Body of pancreas (tissue), 4 donors: ENCODE data around the gene APOA4. TPM values are rescaled to one million over a fixed set of nuclear protein-coding genes. Genes with fewer than 3 reads are reported as not detected.

Source experiments
- ATAC-seq: fragments of 150-250 bp; one replicate; pipeline ENCODE4 v1.9.1; 2016
- DNase-seq, 4 donors: peaks; one replicate each; pipeline ENCODE4 v3.0.0-alpha.2; 2019
- H3K27ac ChIP-seq, 4 donors: fragments of 200-600 bp; sonication (generic); 1 replicate in 3 of 4; 2 replicates in 1 of 4; pipeline versions ENCODE4 v1.5.1 to v1.6.1; 2016 to 2019; ENCODE audit warnings: mild to moderate bottlenecking in 1 of 4, mixed read lengths in 1 of 4, moderate library complexity in 1 of 4
- H3K27me3 ChIP-seq, 2 donors: fragments of 200-600 bp; sonication (generic); one replicate each; pipeline ENCODE4 v1.6.0; 2016; ENCODE audit warnings: mild to moderate bottlenecking in 1 of 2
- H3K36me3 ChIP-seq, 2 donors: fragments of 200-600 bp; sonication (generic); replicated peaks in 1 of 2; 2 replicates each; pipeline ENCODE4 v1.5.1; 2016; ENCODE audit warnings: low read depth in 2 of 2; ENCODE audit not compliant: insufficient read depth in 1 of 2
- H3K4me1 ChIP-seq: fragments of 200-600 bp; sonication (generic); one replicate; pipeline ENCODE4 v1.6.0; 2016
- H3K4me3 ChIP-seq, 2 donors: fragments of 200-600 bp; sonication (generic); 1 replicate in 1 of 2; 2 replicates in 1 of 2; pipeline ENCODE4 v1.5.1; 2016 to 2019
- H3K9me3 ChIP-seq, 3 donors: fragments of 200-600 bp; sonication (generic); 1 replicate in 2 of 3; 2 replicates in 1 of 3; pipeline ENCODE4 v1.5.1; 2016
- CTCF ChIP-seq, 7 experiments: fragments of 450-650 bp in 4 of 7; fragments of 200-600 bp in 3 of 7; sonication (generic) in 3 of 7; IDR thresholded peaks; one replicate each; pipeline ENCODE4 v1.5.1; 2016 to 2019; ENCODE audit warnings: antibody characterized with exemption in 7 of 7
- POLR2A ChIP-seq, 3 donors: fragments of 450-650 bp; IDR thresholded peaks; one replicate each; pipeline ENCODE4 v1.6.1; 2016; ENCODE audit warnings: antibody characterized with exemption in 3 of 3, mild to moderate bottlenecking in 2 of 3
- WGBS, 2 donors: methylation state at CpG; one replicate each; pipeline ENCODE4 v1.1.5; 2017; 5-methylcytosine and 5-hydroxymethylcytosine counted together
- intact Hi-C: fragments of 100-400 bp; cut with DNase I; formaldehyde crosslinking; loops from one replicate; pipeline ENCODE4 v1.15.1; 2023
- total RNA-seq, 2 donors: library from RNA; depleted of rRNA; stranded (reverse); fragments of >200 nt; gene quantifications; one replicate each; pipeline ENCODE4 v1.1.0, GENCODE V29; 2016

The APOA4 gene
- total RNA-seq, 2 donors from 2014 or later, result not detected

DNA sequence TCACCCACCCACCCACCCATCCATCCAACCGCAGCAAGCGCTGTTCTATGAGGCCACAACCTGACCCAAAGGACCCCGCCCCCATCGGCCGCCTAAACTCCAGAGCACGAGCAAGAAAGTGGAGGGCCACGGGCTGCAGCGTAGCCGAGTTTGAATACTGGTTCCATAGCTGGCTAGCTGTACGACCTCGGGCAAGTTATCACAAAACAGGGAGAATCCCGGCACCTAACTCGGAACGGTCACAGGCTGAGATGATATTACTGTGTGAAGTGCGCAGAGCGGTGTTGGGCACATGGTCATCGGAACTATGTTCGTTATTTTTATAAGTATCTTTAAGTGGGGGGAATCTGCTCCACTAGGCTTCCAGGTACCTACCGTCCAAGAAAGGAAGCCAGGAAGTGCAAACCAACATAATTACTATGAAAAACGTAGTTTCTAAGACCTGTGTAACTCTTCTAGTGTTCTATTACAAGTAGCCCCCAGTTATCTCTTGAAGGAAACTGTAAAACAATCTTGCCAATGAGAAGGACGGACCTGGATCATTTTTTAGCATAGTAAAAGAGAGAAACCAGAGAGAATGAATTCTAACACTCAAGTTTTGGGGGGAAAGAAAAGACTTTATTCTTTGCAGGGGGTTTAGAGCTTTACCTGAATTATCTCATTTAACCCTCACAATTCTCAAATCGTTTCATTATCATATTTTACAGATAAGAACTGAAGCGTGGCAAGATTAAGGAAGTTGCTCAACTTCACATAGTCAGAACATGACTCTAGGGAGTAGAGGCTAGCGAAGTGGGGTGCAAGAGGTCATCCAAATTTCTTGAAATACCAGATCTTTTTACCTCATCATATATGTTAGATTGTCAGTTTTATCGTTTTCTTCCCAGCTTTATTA, 49.7 kb downstream of the APOA4 start:
- 3 to 8% methylated on average over 8 to 25 of the region's 25 CpGs for WGBS, 2 donors
- H3K4me1 ChIP-seq, result peaks cover 24% of the 10 kb centered on the region
- ATAC-seq, result peak; percentile 60
- H3K9me3 ChIP-seq, result no peaks in the 10 kb centered on the region
- peak overlapping the region; percentile 42 to 78 for H3K4me3 ChIP-seq
- no peak for TF ChIP-seq POLR2A (IDR thresholded peaks at IDR 0.05)
- no peak for TF ChIP-seq CTCF (IDR thresholded peaks at IDR 0.05)
- intact Hi-C loops, result no loop called here
- peaks cover 0 to 7% of the 10 kb centered on the region in 2 donors for H3K36me3 ChIP-seq
- peak overlapping the region; percentile 72 to 93 (median 86) for H3K27ac ChIP-seq
- no peak for DNase-seq
- no peaks in the 10 kb centered on the region for H3K27me3 ChIP-seq

GRCh38 chr11:116772443-116773202, 50.5 kb downstream of the APOA4 start, which contains the start of gene BUD13:
BUD13 (minus strand) TSS chr11:116772987; CDS start chr11:116772964, 23 bp downstream.
- TF ChIP-seq POLR2A (IDR thresholded peaks at IDR 0.05), result peak; percentile 57 to 79 (median 74)
- TF ChIP-seq CTCF (IDR thresholded peaks at IDR 0.05), result peak in 1 of 7 experiments; percentile 27
- intact Hi-C loops, result no loop called here
- Histone ChIP-seq H3K4me3 (peak within 1 kb of the TSS; percentile 42 to 78), H3K9me3 (no peaks in the 10 kb centered on the region), H3K27ac (peak within 1 kb of the TSS; percentile 72 to 93 (median 86)), H3K27me3 (no peaks in the 10 kb centered on the region), H3K36me3 (peaks cover 0 to 2% of the 10 kb centered on the region in 2 donors), H3K4me1 (peaks cover 24% of the 10 kb centered on the region)
- 0% methylated on average over 28 to 73 of the region's 73 CpGs for WGBS, 2 donors
- peak; percentile 89 to 92 (median 90) for DNase-seq
- ATAC-seq, result peak; percentile 95

- WGBS, 2 donors, result 3 to 5% methylated on average over 2 of the region's 2 CpGs
These were observed 51.2 kb downstream of the APOA4 start for GRCh38 chr11:116771935-116772334.

More at GRCh38 chr11:116771935-116772334, 51.2 kb downstream of the APOA4 start:
- ATAC-seq (no peak), DNase-seq (no peak)
- intact Hi-C loops, result no loop called here
- Histone ChIP-seq H3K36me3 (peaks cover 0 to 2% of the 10 kb centered on the region in 2 donors), H3K4me3 (peak overlapping the region; percentile 42 to 78), H3K27ac (peak overlapping the region in 2 of 4 donors; percentile 72 to 92), H3K4me1 (peaks cover 24% of the 10 kb centered on the region), H3K9me3 (no peaks in the 10 kb centered on the region), H3K27me3 (no peaks in the 10 kb centered on the region)
- TF ChIP-seq POLR2A (IDR thresholded peaks at IDR 0.05) (no peak), CTCF (IDR thresholded peaks at IDR 0.05) (no peak)

Other genes starting within 250 kb of the APOA4 start
- gene BUD13, start 50.3 kb downstream of the APOA4 start, total RNA-seq, result 10 to 100 TPM in 1 of 2 donors, 1 to 10 TPM in 1; 8.9 to 15.8 TPM
- 10 to 100 TPM in 1 of 2 donors, 1 to 10 TPM in 1; 4.3 to 36.6 TPM for gene ZPR1, start 35.3 kb downstream of the APOA4 start, total RNA-seq
- 1 to 10 TPM in 1 of 2 donors, not detected in 1; 2.6 TPM for gene APOA5, start 31.4 kb downstream of the APOA4 start, total RNA-seq
- 1 to 10 TPM in 1 of 2 donors, not detected in 1; 7.3 TPM for gene APOC3, start 6.6 kb upstream of the APOA4 start, total RNA-seq
- 10 to 100 TPM in 1 of 2 donors, 1 to 10 TPM in 1; 1.0 to 16.8 TPM for gene APOA1, start 14.3 kb upstream of the APOA4 start, total RNA-seq